HCT116 (cell line): ENCODE measurements around the gene OR5H6. TPM values are rescaled to one million over a fixed set of nuclear protein-coding genes. Genes with fewer than 3 reads are reported as not detected.

Source experiments
- ATAC-seq: fragments of 200-7000 bp; cut with Tn5 transposase; 2 replicates; pipeline ENCODE4 v1.9.1; 2020; ENCODE audit warnings: mild to moderate bottlenecking, moderate library complexity
- Bru-seq: library from RNA; stranded (reverse); fragments of 400-500 nt; gene quantifications from one replicate; lab custom pipeline; 2021; lab: Mats Ljungman, UMichigan
- BruChase-seq, 2 experiments: library from RNA; stranded (reverse); fragments of 400-500 nt; gene quantifications; one replicate each; lab custom pipeline; 2021; lab: Mats Ljungman, UMichigan
- BruUV-seq: library from RNA; stranded (reverse); fragments of 400-500 nt; replicated peaks from 2 replicates; lab custom pipeline; 2021; lab: Mats Ljungman, UMichigan
- CTCF ChIA-PET: fragments of 300-600 bp; sonication (Branson Sonifier 250); formaldehyde crosslinking; loops from one replicate; lab custom pipeline; 2021; ENCODE audit warnings: antibody characterized with exemption; lab: Charles Lee
- POLR2A ChIA-PET: fragments of 300-600, 350-600 bp; sonication (Branson Sonifier 250); formaldehyde crosslinking; loops from one replicate; lab custom pipeline; 2021; ENCODE audit warnings: antibody characterized with exemption; lab: Charles Lee
- RAD21 ChIA-PET, 2 experiments: fragments of 300-600 bp; sonication (Branson Sonifier 250); formaldehyde crosslinking; loops; one replicate each; lab custom pipeline; 2023; ENCODE audit warnings: low total read pairs in 2 of 2; ENCODE audit not compliant: uncharacterized antibody in 2 of 2, unreplicated experiment in 2 of 2, low non-redundant PET in 1 of 2; lab: Charles Lee
- DNase-seq: peaks from one replicate; pipeline ENCODE4 v3.0.0-alpha.2; 2010; ENCODE audit warnings: low read depth, low spot score
- H2AFZ ChIP-seq: fragments of 200-600 bp; shearing (Covaris generic), sonication (generic); 2 replicates; pipeline ENCODE4 v1.6.1; 2017; ENCODE audit warnings: low read depth, mixed run types, mixed read lengths, antibody characterized with exemption, low read length; ENCODE audit not compliant: poor library complexity, severe bottlenecking
- H3K27ac ChIP-seq: 2 replicates; pipeline ENCODE4 v1.5.1; 2012; ENCODE audit warnings: low read depth, low read length
- H3K27me3 ChIP-seq: fragments of 200-600 bp; sonication (generic); 2 replicates; pipeline ENCODE4 v1.6.1; 2016; ENCODE audit warnings: mixed run types, low read length, mixed read lengths; ENCODE audit not compliant: insufficient read depth
- H3K36me3 ChIP-seq, 2 experiments: fragments of 200-500 bp in 1 of 2; fragments of 200-600 bp in 1 of 2; sonication (Bioruptor generic) in 1 of 2; sonication (generic) in 1 of 2; 2 replicates each; pipeline versions ENCODE4 v1.5.1 to v1.6.1; 2014 to 2016; ENCODE audit warnings: low read length in 2 of 2, inconsistent platforms in 1 of 2, mixed read lengths in 1 of 2, mixed run types in 1 of 2; ENCODE audit not compliant: insufficient read depth in 2 of 2, control insufficient read depth in 1 of 2
- H3K4me1 ChIP-seq, 2 experiments: fragments of 200-600 bp in 1 of 2; sonication (generic) in 1 of 2; 2 replicates each; pipeline versions ENCODE4 v1.5.1 to v1.6.1; 2012 to 2017; ENCODE audit warnings: low read length in 2 of 2, inconsistent platforms in 1 of 2, mild to moderate bottlenecking in 1 of 2, mixed read lengths in 1 of 2, mixed run types in 1 of 2, moderate library complexity in 1 of 2; ENCODE audit not compliant: insufficient read depth in 2 of 2, control insufficient read depth in 1 of 2
- H3K4me2 ChIP-seq: fragments of 200-600 bp; sonication (generic); 2 replicates; pipeline ENCODE4 v1.6.1; 2017; ENCODE audit warnings: mixed run types, low read length, mixed read lengths
- H3K4me3 ChIP-seq, 2 experiments: fragments of 200-600 bp in 1 of 2; sonication (generic) in 1 of 2; replicated peaks in 1 of 2; 2 replicates each; pipeline ENCODE4 v1.5.1; 2011 to 2016; ENCODE audit warnings: low read length in 2 of 2, control low read depth in 1 of 2, low read depth in 1 of 2, mild to moderate bottlenecking in 1 of 2, mixed read lengths in 1 of 2, mixed run types in 1 of 2
- H3K79me2 ChIP-seq: fragments of 200-600 bp; sonication (generic); 2 replicates; pipeline ENCODE4 v1.6.1; 2017; ENCODE audit warnings: mild to moderate bottlenecking, mixed run types, low read length, moderate library complexity, mixed read lengths; ENCODE audit not compliant: insufficient read depth
- H3K9ac ChIP-seq: fragments of 200-600 bp; sonication (generic); 2 replicates; pipeline ENCODE4 v1.6.1; 2016; ENCODE audit warnings: low read length, mixed read lengths
- H3K9me2 ChIP-seq: fragments of 200-600 bp; sonication (generic), shearing (Covaris generic); 2 replicates; pipeline ENCODE4 v1.6.1; 2017; ENCODE audit warnings: mixed run types, mild to moderate bottlenecking, moderate library complexity; ENCODE audit not compliant: insufficient read depth
- H3K9me3 ChIP-seq, 2 experiments: fragments of 200-500 bp in 1 of 2; fragments of 200-600 bp in 1 of 2; sonication (Bioruptor generic) in 1 of 2; sonication (generic) in 1 of 2; 2 replicates each; pipeline ENCODE4 v1.6.1; 2014 to 2017; ENCODE audit warnings: low read length in 2 of 2, mixed read lengths in 2 of 2, inconsistent platforms in 1 of 2, low read depth in 1 of 2, mild to moderate bottlenecking in 1 of 2, mixed run types in 1 of 2, moderate library complexity in 1 of 2; ENCODE audit not compliant: control insufficient read depth in 1 of 2, insufficient read depth in 1 of 2
- H4K20me1 ChIP-seq: fragments of 200-600 bp; sonication (generic), shearing (Covaris generic); 2 replicates; pipeline ENCODE4 v1.6.1; 2017; ENCODE audit warnings: mixed run types, mild to moderate bottlenecking, moderate library complexity; ENCODE audit not compliant: insufficient read depth
- ATF3 ChIP-seq: IDR thresholded peaks from 2 replicates; pipeline ENCODE4 v1.6.1; 2012
- EGR1 ChIP-seq: IDR thresholded peaks from 2 replicates; pipeline ENCODE4 v1.6.1; 2012; ENCODE audit warnings: low read depth
- EZH2 ChIP-seq: fragments of 200-600 bp; sonication (generic); IDR thresholded peaks from 2 replicates; pipeline ENCODE4 v1.6.1; 2017; ENCODE audit warnings: antibody characterized with exemption, mixed run types
- EZH2phosphoT487 ChIP-seq: fragments of 200-600 bp; IDR thresholded peaks from 2 replicates; pipeline ENCODE4 v1.6.1; 2018; ENCODE audit warnings: antibody characterized with exemption, borderline replicate concordance
- JUND ChIP-seq: IDR thresholded peaks from 2 replicates; pipeline ENCODE4 v1.6.1; 2012
- RAD21 ChIP-seq: IDR thresholded peaks from 2 replicates; pipeline ENCODE4 v1.6.1; 2012; ENCODE audit warnings: low read depth, mild to moderate bottlenecking
- SP1 ChIP-seq: IDR thresholded peaks from 2 replicates; pipeline ENCODE4 v1.6.1; 2012; ENCODE audit warnings: low read depth
- TCF7L2 ChIP-seq: IDR thresholded peaks from 2 replicates; pipeline ENCODE4 v1.7.0; 2011; ENCODE audit warnings: borderline replicate concordance, inconsistent platforms; ENCODE audit not compliant: insufficient read depth, insufficient read length; ENCODE audit errors: extremely low read depth
- intact Hi-C: fragments of 100-400 bp; cut with micrococcal nuclease; formaldehyde crosslinking; loops from 2 replicates; pipeline ENCODE4 v1.10.0; 2022
- long read RNA-seq: library from polyadenylated mRNA; unstranded; transcript quantifications from one replicate; pipeline ENCODE4 v2.0.0, GENCODE V29; 2021; ENCODE audit not compliant: unreplicated experiment
- polyA plus RNA-seq: library from polyadenylated mRNA; unstranded; fragments of >200 nt; gene quantifications from 2 replicates; pipeline ENCODE4 v1.2.1, GENCODE V29; 2012; ENCODE audit warnings: missing spikeins
- total RNA-seq: library from RNA; stranded (reverse); gene quantifications from one replicate; pipeline ENCODE4 v1.2.1, GENCODE V29; 2021; ENCODE audit not compliant: unreplicated experiment
- TF ChIP-seq, protein P1 (sequence below): IDR thresholded peaks from 2 replicates; pipeline ENCODE4 v1.6.1; 2012

The OR5H6 gene
- total RNA-seq (not detected), Bru-seq, nascent RNA (not detected), BruChase-seq, experiment 1, labeled RNA remaining after a 6-hour chase (not detected), BruChase-seq, experiment 2, labeled RNA remaining after a 2-hour chase (not detected)
- polyA plus RNA-seq: not detected in 2 replicates
- long read RNA-seq: 0 reads

- TF ChIP-seq TCF7L2 (no peak), SP1 (no peak), EZH2 (no peak), RAD21 (no peak), EGR1 (no peak)
- CTCF ChIA-PET: no interaction called here
- Histone ChIP-seq H3K9ac (no peak within 1 kb of the TSS), H2AFZ (no peak within 1 kb of the TSS), H4K20me1 (no peaks in the 10 kb centered on the region), H3K9me2 (no peaks in the 10 kb centered on the region; the same call in 1 of the 2 replicates), H3K27me3 (no peaks in the 10 kb centered on the region; the same call in 1 of the 2 replicates), H3K4me3 (no peak within 1 kb of the TSS), H3K36me3 (no peaks in the 10 kb centered on the region), H3K4me1 (no peaks in the 10 kb centered on the region), H3K79me2 (no peaks in the 10 kb centered on the region), H3K9me3 (no peaks in the 10 kb centered on the region), H3K4me2 (no peak within 1 kb of the TSS), H3K27ac (no peak within 1 kb of the TSS)
- no peak for DNase-seq
- POLR2A ChIA-PET: no interaction called here
- intact Hi-C loops: no loop called here
- BruUV-seq: no TSS peak
- RAD21 ChIA-PET: no interaction called here
- no peak for ATAC-seq
Observed at GRCh38 chr3:98263944-98264343, at the start of gene OR5H6. OR5H6 (plus strand) TSS chr3:98264244; CDS start chr3:98264333, 89 bp downstream.

GRCh38 chr3:98215051-98215450, 49.0 kb upstream of the OR5H6 start:
- Histone ChIP-seq H3K27me3 (peaks cover 3% of the 10 kb centered on the region; the same call in 1 of the 2 replicates), H3K4me2 (no peak overlapping the region), H3K9ac (no peak overlapping the region), H3K9me3 (no peaks in the 10 kb centered on the region), H2AFZ (no peak overlapping the region), H3K4me3 (no peak overlapping the region), H4K20me1 (no peaks in the 10 kb centered on the region), H3K9me2 (no peaks in the 10 kb centered on the region), H3K79me2 (no peaks in the 10 kb centered on the region), H3K4me1 (no peaks in the 10 kb centered on the region)
- intact Hi-C loops: no loop called here
- CTCF ChIA-PET: no interaction called here
- POLR2A ChIA-PET: no interaction called here
- RAD21 ChIA-PET: no interaction called here
- TF ChIP-seq EZH2phosphoT487 (no peak), TCF7L2 (no peak), JUND (no peak), ATF3 (no peak)
- TF ChIP-seq, protein P1, sequence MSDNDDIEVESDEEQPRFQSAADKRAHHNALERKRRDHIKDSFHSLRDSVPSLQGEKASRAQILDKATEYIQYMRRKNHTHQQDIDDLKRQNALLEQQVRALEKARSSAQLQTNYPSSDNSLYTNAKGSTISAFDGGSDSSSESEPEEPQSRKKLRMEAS: no peak
- TF ChIP-seq, all 23 proteins: peak for 0
- no peak for DNase-seq
- H3K36me3 ChIP-seq: no peaks in the 10 kb centered on the region
- no peak overlapping the region for H3K27ac ChIP-seq
- BruUV-seq: no TSS peak
- no peak for ATAC-seq
